Uterus (tissue), 4 donors: ENCODE measurements around the gene CMKLR1. TPM values are rescaled to one million over a fixed set of nuclear protein-coding genes. Genes with fewer than 3 reads are reported as not detected.

ENCODE experiments used
- DNase-seq, 2 donors: peaks; one replicate each; pipeline ENCODE4 v3.0.0-alpha.2; 2019 to 2020
- H3K27ac ChIP-seq, 2 donors: fragments of 200-600 bp; sonication (generic); 1 replicate in 1 of 2; 2 replicates in 1 of 2; pipeline ENCODE4 v1.5.1; 2016 to 2018
- H3K27me3 ChIP-seq, 2 donors: fragments of 200-600 bp; sonication (generic); one replicate each; pipeline ENCODE4 v1.5.1; 2018 to 2019; ENCODE audit warnings: control low read depth in 1 of 2
- H3K36me3 ChIP-seq, 2 donors: fragments of 200-600 bp; sonication (generic); one replicate each; pipeline ENCODE4 v1.5.1; 2019; ENCODE audit warnings: control low read depth in 1 of 2
- H3K4me1 ChIP-seq, 2 donors: fragments of 200-600 bp; sonication (generic); one replicate each; pipeline ENCODE4 v1.5.1; 2018 to 2019; ENCODE audit warnings: control low read depth in 1 of 2
- H3K4me3 ChIP-seq, 2 donors: fragments of 200-600 bp; sonication (generic); 1 replicate in 1 of 2; 2 replicates in 1 of 2; pipeline ENCODE4 v1.5.1; 2018 to 2019; ENCODE audit warnings: mild to moderate bottlenecking in 1 of 2
- H3K9me3 ChIP-seq, 2 donors: fragments of 200-600 bp; sonication (generic); one replicate each; pipeline ENCODE4 v1.5.1; 2019; ENCODE audit warnings: control low read depth in 1 of 2
- CTCF ChIP-seq, 4 experiments: fragments of 200-600 bp in 2 of 4; fragments of 450-650 bp in 2 of 4; sonication (generic) in 2 of 4; IDR thresholded peaks; one replicate each; pipeline ENCODE4 v1.5.1; 2016 to 2019; ENCODE audit warnings: antibody characterized with exemption in 4 of 4, mild to moderate bottlenecking in 2 of 4, moderate library complexity in 1 of 4
- POLR2A ChIP-seq, 2 donors: fragments of 450-650 bp; IDR thresholded peaks; one replicate each; pipeline ENCODE4 v1.6.1; 2016; ENCODE audit warnings: antibody characterized with exemption in 2 of 2, mild to moderate bottlenecking in 1 of 2, moderate library complexity in 1 of 2
- intact Hi-C: fragments of 100-400 bp; cut with DNase I; formaldehyde crosslinking; loops from one replicate; pipeline ENCODE4 v1.15.1; 2023; ENCODE audit warnings: low total_unique reads
- total RNA-seq, 4 donors: library from RNA; depleted of rRNA in 3 of 4; stranded (reverse); fragments of >200 nt in 3 of 4; gene quantifications; one replicate each; pipeline versions ENCODE4 v1.1.0 to v1.2.4, GENCODE V29; 2014 to 2023
- donor health status: DM: yes; HTN: yes; CAD: no.

Gene CMKLR1
- total RNA-seq, 4 donors from 2014 or later, result 8.2 to 27.1 (median 11.5) TPM

- no peaks in the 10 kb centered on the region for H3K4me1 ChIP-seq
- no peaks in the 10 kb centered on the region for H3K36me3 ChIP-seq
- TF ChIP-seq CTCF (IDR thresholded peaks at IDR 0.05), result no peak
- TF ChIP-seq POLR2A (IDR thresholded peaks at IDR 0.05), result no peak
- H3K9me3 ChIP-seq, result no peaks in the 10 kb centered on the region
- no peak overlapping the region for H3K4me3 ChIP-seq
- H3K27ac ChIP-seq, result no peak overlapping the region
- no peak for DNase-seq
- no peaks in the 10 kb centered on the region for H3K27me3 ChIP-seq
- intact Hi-C loops, result no loop called here
Observed at GRCh38 chr12:108357834-108358579, 18.9 kb upstream of the CMKLR1 start.

- intact Hi-C loops, result no loop called here
- Histone ChIP-seq H3K4me1 (no peaks in the 10 kb centered on the region), H3K27me3 (no peaks in the 10 kb centered on the region), H3K4me3 (no peak overlapping the region), H3K9me3 (no peaks in the 10 kb centered on the region), H3K36me3 (no peaks in the 10 kb centered on the region), H3K27ac (no peak overlapping the region)
- DNase-seq, result no peak
- no peak for TF ChIP-seq POLR2A (IDR thresholded peaks at IDR 0.05)
- no peak for TF ChIP-seq CTCF (IDR thresholded peaks at IDR 0.05)
Observed at GRCh38 chr12:108356835-108357806, 18.0 kb upstream of the CMKLR1 start.

- H3K9me3 ChIP-seq, result no peaks in the 10 kb centered on the region
- no peaks in the 10 kb centered on the region for H3K36me3 ChIP-seq
- H3K27me3 ChIP-seq, result no peaks in the 10 kb centered on the region
- no peak overlapping the region for H3K27ac ChIP-seq
- TF ChIP-seq CTCF (IDR thresholded peaks at IDR 0.05), result no peak
- TF ChIP-seq POLR2A (IDR thresholded peaks at IDR 0.05), result no peak
- H3K4me1 ChIP-seq, result no peaks in the 10 kb centered on the region
- no peak overlapping the region for H3K4me3 ChIP-seq
- no peak for DNase-seq
- intact Hi-C loops, result no loop called here
Observed at GRCh38 chr12:108355069-108355468, 16.0 kb upstream of the CMKLR1 start.

- Histone ChIP-seq H3K9me3 (no peaks in the 10 kb centered on the region), H3K4me1 (no peaks in the 10 kb centered on the region), H3K27me3 (no peaks in the 10 kb centered on the region), H3K36me3 (no peaks in the 10 kb centered on the region), H3K4me3 (no peak overlapping the region), H3K27ac (no peak overlapping the region)
- TF ChIP-seq CTCF (IDR thresholded peaks at IDR 0.05) (no peak), POLR2A (IDR thresholded peaks at IDR 0.05) (no peak)
- DNase-seq, result no peak
- intact Hi-C loops, result no loop called here
Observed at GRCh38 chr12:108352591-108352990, 13.5 kb upstream of the CMKLR1 start.

GRCh38 chr12:108350511-108350910 is 11.4 kb upstream of the CMKLR1 start:
- intact Hi-C loops, result no loop called here
- no peaks in the 10 kb centered on the region for H3K9me3 ChIP-seq
- H3K27ac ChIP-seq, result no peak overlapping the region
- TF ChIP-seq CTCF (IDR thresholded peaks at IDR 0.05), result no peak
- no peak for TF ChIP-seq POLR2A (IDR thresholded peaks at IDR 0.05)
- H3K36me3 ChIP-seq, result no peaks in the 10 kb centered on the region
- H3K27me3 ChIP-seq, result no peaks in the 10 kb centered on the region
- no peaks in the 10 kb centered on the region for H3K4me1 ChIP-seq
- DNase-seq, result no peak
- no peak overlapping the region for H3K4me3 ChIP-seq
